ENCODE results near the gene ABCA12. TPM values are rescaled to one million over a fixed set of nuclear protein-coding genes. Genes with fewer than 3 reads are reported as not detected.

Gene ABCA12
- total and polyA plus RNA-seq, 2 donors (not counting 1 experiment from before 2014, with no cell fraction given) = under 0.01 to 0.01 TPM

DNA sequence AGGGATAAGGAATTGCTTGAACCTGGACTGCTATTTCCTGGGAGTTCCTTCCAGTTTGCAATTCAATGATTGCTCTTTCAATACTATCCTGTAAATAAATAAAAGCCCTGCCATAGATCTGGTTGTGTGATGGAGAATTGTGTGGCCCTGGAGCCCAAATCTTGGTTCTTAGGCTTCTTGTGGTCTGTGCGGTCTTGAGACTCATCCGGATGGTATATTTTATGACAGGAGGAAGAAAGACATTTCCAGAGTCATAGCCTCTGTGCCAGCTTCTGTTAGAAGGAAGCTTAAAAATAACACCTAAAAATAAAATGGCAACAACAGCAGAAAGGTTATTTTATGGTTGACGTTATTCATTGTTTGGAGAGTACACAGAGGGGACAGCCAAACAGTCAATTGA is 137.7 kb downstream of the ABCA12 start:
- H3K4me1 ChIP-seq (ENCODE audit: control insufficient read depth, extremely low read depth, insufficient read depth, low read length) = no peaks in the 10 kb centered on the region
- no peak overlapping the region for H3K27ac ChIP-seq (ENCODE audit: insufficient read depth, low read length)
- H3K4me3 ChIP-seq (replicated peaks in 1 of 4; ENCODE audit: control extremely low read depth in 1 of 4, insufficient read depth in 1 of 4, low read depth in 3 of 4, low read length in 4 of 4) = no peak overlapping the region
- no peak overlapping the region for H3K9ac ChIP-seq (ENCODE audit: insufficient read depth, low read length)
- H3K4me2 ChIP-seq (ENCODE audit: extremely low read depth, insufficient read depth, low read length) = no peak overlapping the region
- H3K9me3 ChIP-seq (ENCODE audit: control insufficient read depth, insufficient read depth, low read depth, low read length) = no peaks in the 10 kb centered on the region
- no peak overlapping the region for H2AFZ ChIP-seq (ENCODE audit: low read length)
- no peaks in the 10 kb centered on the region for H3K36me3 ChIP-seq (ENCODE audit: control insufficient read depth, insufficient read depth, low read length)
- TF ChIP-seq EZH2 (IDR thresholded peaks at IDR 0.05; ENCODE audit: low read length, missing control alignments) (no peak), CTCF (conservative IDR thresholded peaks at IDR 0.05 in 1 of 2, IDR thresholded peaks at IDR 0.05 in 1 of 2; ENCODE audit: low read depth in 1 of 2, low read length in 2 of 2) (no peak)
- no peak for DNase-seq (ENCODE audit: low read depth in 2 of 2)
- H4K20me1 ChIP-seq (ENCODE audit: control insufficient read depth, extremely low read depth, insufficient read depth, low read length) = no peaks in the 10 kb centered on the region
- no peaks in the 10 kb centered on the region for H3K27me3 ChIP-seq (ENCODE audit: control insufficient read depth, insufficient read depth, low read length)
- H3K79me2 ChIP-seq (ENCODE audit: control insufficient read depth, insufficient read depth, low read length) = no peaks in the 10 kb centered on the region

- Histone ChIP-seq H3K4me2 (ENCODE audit: extremely low read depth, insufficient read depth, low read length) (no peak overlapping the region), H3K79me2 (ENCODE audit: control insufficient read depth, insufficient read depth, low read length) (no peaks in the 10 kb centered on the region), H3K27me3 (ENCODE audit: control insufficient read depth, insufficient read depth, low read length) (no peaks in the 10 kb centered on the region), H3K4me1 (ENCODE audit: control insufficient read depth, extremely low read depth, insufficient read depth, low read length) (no peaks in the 10 kb centered on the region), H2AFZ (ENCODE audit: low read length) (no peak overlapping the region), H3K36me3 (ENCODE audit: control insufficient read depth, insufficient read depth, low read length) (no peaks in the 10 kb centered on the region), H3K4me3 (replicated peaks in 1 of 4; ENCODE audit: control extremely low read depth in 1 of 4, insufficient read depth in 1 of 4, low read depth in 3 of 4, low read length in 4 of 4) (no peak overlapping the region), H3K9me3 (ENCODE audit: control insufficient read depth, insufficient read depth, low read depth, low read length) (no peaks in the 10 kb centered on the region), H3K9ac (ENCODE audit: insufficient read depth, low read length) (no peak overlapping the region), H4K20me1 (ENCODE audit: control insufficient read depth, extremely low read depth, insufficient read depth, low read length) (no peaks in the 10 kb centered on the region), H3K27ac (ENCODE audit: insufficient read depth, low read length) (no peak overlapping the region)
- DNase-seq (ENCODE audit: low read depth in 2 of 2) = no peak
- TF ChIP-seq CTCF (conservative IDR thresholded peaks at IDR 0.05 in 1 of 2, IDR thresholded peaks at IDR 0.05 in 1 of 2; ENCODE audit: low read depth in 1 of 2, low read length in 2 of 2) (no peak), EZH2 (IDR thresholded peaks at IDR 0.05; ENCODE audit: low read length, missing control alignments) (no peak)
Measured at GRCh38 chr2:214995926-214996670, 142.3 kb downstream of the ABCA12 start.

GRCh38 chr2:214995409-214995808 is 143.0 kb downstream of the ABCA12 start:
- no peak overlapping the region for H3K4me3 ChIP-seq (replicated peaks in 1 of 4; ENCODE audit: control extremely low read depth in 1 of 4, insufficient read depth in 1 of 4, low read depth in 3 of 4, low read length in 4 of 4)
- no peak overlapping the region for H2AFZ ChIP-seq (ENCODE audit: low read length)
- H3K27ac ChIP-seq (ENCODE audit: insufficient read depth, low read length) = no peak overlapping the region
- no peak for DNase-seq (ENCODE audit: low read depth in 2 of 2)
- H3K9ac ChIP-seq (ENCODE audit: insufficient read depth, low read length) = no peak overlapping the region
- no peak overlapping the region for H3K4me2 ChIP-seq (ENCODE audit: extremely low read depth, insufficient read depth, low read length)
- H4K20me1 ChIP-seq (ENCODE audit: control insufficient read depth, extremely low read depth, insufficient read depth, low read length) = no peaks in the 10 kb centered on the region
- H3K4me1 ChIP-seq (ENCODE audit: control insufficient read depth, extremely low read depth, insufficient read depth, low read length) = no peaks in the 10 kb centered on the region
- no peaks in the 10 kb centered on the region for H3K27me3 ChIP-seq (ENCODE audit: control insufficient read depth, insufficient read depth, low read length)
- TF ChIP-seq CTCF (conservative IDR thresholded peaks at IDR 0.05 in 1 of 2, IDR thresholded peaks at IDR 0.05 in 1 of 2; ENCODE audit: low read depth in 1 of 2, low read length in 2 of 2) (no peak), EZH2 (IDR thresholded peaks at IDR 0.05; ENCODE audit: low read length, missing control alignments) (no peak)
- H3K36me3 ChIP-seq (ENCODE audit: control insufficient read depth, insufficient read depth, low read length) = no peaks in the 10 kb centered on the region
- H3K9me3 ChIP-seq (ENCODE audit: control insufficient read depth, insufficient read depth, low read depth, low read length) = no peaks in the 10 kb centered on the region
- no peaks in the 10 kb centered on the region for H3K79me2 ChIP-seq (ENCODE audit: control insufficient read depth, insufficient read depth, low read length)
